SK-N-SH treated with all-trans-retinoic acid at 6 μM for 48 hours (cell line): ENCODE results near the gene DRC1.

Experiments
- ARNTL ChIP-seq: fragments of 450-650 bp; formaldehyde crosslinking; IDR thresholded peaks from 2 replicates; pipeline ENCODE4 v1.5.0; 2020; ENCODE audit warnings: low read depth, mild to moderate bottlenecking, moderate library complexity, borderline replicate concordance
- CREB5 ChIP-seq: fragments of 250-450 bp; sonication (Bioruptor Pico); IDR thresholded peaks from 2 replicates; pipeline ENCODE4 v1.5.1; 2020; ENCODE audit warnings: low read depth, mild to moderate bottlenecking, moderate library complexity
- CSDC2 ChIP-seq: fragments of 250-450 bp; sonication (Bioruptor Pico); IDR thresholded peaks from 2 replicates; pipeline ENCODE4 v1.5.0; 2020; ENCODE audit warnings: mild to moderate bottlenecking, moderate library complexity
- CSRNP3 ChIP-seq: fragments of 250-450 bp; sonication (Bioruptor Pico); IDR thresholded peaks from 2 replicates; pipeline ENCODE4 v1.5.1; 2021; ENCODE audit warnings: mild to moderate bottlenecking, moderate library complexity
- PATZ1 ChIP-seq: fragments of 250-450 bp; sonication (Bioruptor Pico); IDR thresholded peaks from 2 replicates; pipeline ENCODE4 v1.8.0; 2020; ENCODE audit warnings: mild to moderate bottlenecking, moderate library complexity, borderline replicate concordance
- POU6F1 ChIP-seq: fragments of 250-450 bp; sonication (Bioruptor Pico); IDR thresholded peaks from 2 replicates; pipeline ENCODE4 v1.8.0; 2021; ENCODE audit warnings: low read depth, mild to moderate bottlenecking, moderate library complexity, borderline replicate concordance
- PPARA ChIP-seq: fragments of 250-450 bp; sonication (Bioruptor Pico); IDR thresholded peaks from 2 replicates; pipeline ENCODE4 v1.5.0; 2020; ENCODE audit warnings: mild to moderate bottlenecking, borderline replicate concordance
- SNAI2 ChIP-seq: fragments of 250-450 bp; sonication (Bioruptor Pico); IDR thresholded peaks from 2 replicates; pipeline ENCODE4 v1.5.0; 2020; ENCODE audit warnings: mild to moderate bottlenecking, moderate library complexity
- TSHZ2 ChIP-seq: fragments of 250-450 bp; sonication (Bioruptor Pico); IDR thresholded peaks from 2 replicates; pipeline ENCODE4 v1.5.0; 2020; ENCODE audit warnings: mild to moderate bottlenecking, moderate library complexity
- ZC3H10 ChIP-seq: fragments of 250-450 bp; sonication (Bioruptor Pico); IDR thresholded peaks from 2 replicates; pipeline ENCODE4 v1.5.1; 2021; ENCODE audit warnings: mild to moderate bottlenecking, moderate library complexity
- ZFP3 ChIP-seq: fragments of 250-450 bp; sonication (Bioruptor Pico); IDR thresholded peaks from 2 replicates; pipeline ENCODE4 v1.5.0; 2020; ENCODE audit warnings: mild to moderate bottlenecking, moderate library complexity
- ZFP30 ChIP-seq: fragments of 450-650 bp; formaldehyde crosslinking; IDR thresholded peaks from 2 replicates; pipeline ENCODE4 v1.5.0; 2022; ENCODE audit warnings: mild to moderate bottlenecking, moderate library complexity
- ZNF565 ChIP-seq: fragments of 450-650 bp; formaldehyde crosslinking; conservative IDR thresholded peaks from 2 replicates; pipeline ENCODE4 v1.5.0; 2020; ENCODE audit warnings: low read depth, mild to moderate bottlenecking, moderate library complexity
- ZNF8 ChIP-seq: fragments of 450-650 bp; formaldehyde crosslinking; IDR thresholded peaks from 2 replicates; pipeline ENCODE4 v1.5.0; 2020; ENCODE audit warnings: mild to moderate bottlenecking, moderate library complexity

- TF ChIP-seq TSHZ2 (CRISPR knock-in tag), result no peak
- TF ChIP-seq CREB5 (CRISPR knock-in tag), result no peak
- no peak for TF ChIP-seq PPARA
- no peak for TF ChIP-seq PATZ1
- no peak for TF ChIP-seq ZFP3
- TF ChIP-seq ARNTL, result no peak
- no peak for TF ChIP-seq ZNF8 (CRISPR knock-in tag)
- no peak for TF ChIP-seq POU6F1 (CRISPR knock-in tag)
- TF ChIP-seq CSDC2, result no peak
- TF ChIP-seq ZNF565 (CRISPR knock-in tag), result no peak
- TF ChIP-seq ZC3H10 (CRISPR knock-in tag), result no peak
- no peak for TF ChIP-seq ZFP30
- no peak for TF ChIP-seq SNAI2 (CRISPR knock-in tag)
- no peak for TF ChIP-seq CSRNP3 (CRISPR knock-in tag)
These were observed 80.7 kb downstream of the DRC1 start for GRCh38 chr2:26482211-26483026.
